Skeletal muscle tissue (tissue), 4 donors: ENCODE data around the gene PPFIA3. TPM values are rescaled to one million over a fixed set of nuclear protein-coding genes. Genes with fewer than 3 reads are reported as not detected.

Experiments
- H3K27ac ChIP-seq: one replicate; pipeline ENCODE4 v1.7.0; 2013; ENCODE audit warnings: mild to moderate bottlenecking, low read depth, low read length, inconsistent platforms
- H3K27me3 ChIP-seq, 3 donors: one replicate each; pipeline ENCODE4 v1.7.0; 2013; ENCODE audit warnings: low read length in 3 of 3; ENCODE audit not compliant: control insufficient read depth in 3 of 3, insufficient read depth in 3 of 3
- H3K36me3 ChIP-seq, 3 donors: one replicate each; pipeline ENCODE4 v1.7.0; 2013; ENCODE audit warnings: low read length in 3 of 3; ENCODE audit not compliant: control insufficient read depth in 3 of 3, insufficient read depth in 3 of 3
- H3K4me1 ChIP-seq, 3 donors: one replicate each; pipeline ENCODE4 v1.7.0; 2013; ENCODE audit warnings: low read length in 3 of 3, mild to moderate bottlenecking in 3 of 3; ENCODE audit not compliant: control insufficient read depth in 3 of 3, insufficient read depth in 3 of 3
- H3K4me3 ChIP-seq, 3 donors: one replicate each; pipeline ENCODE4 v1.7.0; 2013; ENCODE audit warnings: low read length in 3 of 3
- H3K9ac ChIP-seq, 3 donors: one replicate each; pipeline ENCODE4 v1.7.0; 2013; ENCODE audit warnings: low read length in 3 of 3, mild to moderate bottlenecking in 3 of 3, moderate library complexity in 2 of 3, low read depth in 1 of 3
- H3K9me3 ChIP-seq, 3 donors: one replicate each; pipeline ENCODE4 v1.7.0; 2013; ENCODE audit warnings: low read length in 3 of 3; ENCODE audit not compliant: control insufficient read depth in 3 of 3
- total RNA-seq: library from RNA; depleted of rRNA; stranded (reverse); fragments of >200 nt; gene quantifications from one replicate; pipeline ENCODE4 v1.2.3, GENCODE V29; 2014
- donor health status: Osteomylitis.

PPFIA3 gene
- total RNA-seq, 1 donor from 2014 or later = 3.1 TPM

DNA sequence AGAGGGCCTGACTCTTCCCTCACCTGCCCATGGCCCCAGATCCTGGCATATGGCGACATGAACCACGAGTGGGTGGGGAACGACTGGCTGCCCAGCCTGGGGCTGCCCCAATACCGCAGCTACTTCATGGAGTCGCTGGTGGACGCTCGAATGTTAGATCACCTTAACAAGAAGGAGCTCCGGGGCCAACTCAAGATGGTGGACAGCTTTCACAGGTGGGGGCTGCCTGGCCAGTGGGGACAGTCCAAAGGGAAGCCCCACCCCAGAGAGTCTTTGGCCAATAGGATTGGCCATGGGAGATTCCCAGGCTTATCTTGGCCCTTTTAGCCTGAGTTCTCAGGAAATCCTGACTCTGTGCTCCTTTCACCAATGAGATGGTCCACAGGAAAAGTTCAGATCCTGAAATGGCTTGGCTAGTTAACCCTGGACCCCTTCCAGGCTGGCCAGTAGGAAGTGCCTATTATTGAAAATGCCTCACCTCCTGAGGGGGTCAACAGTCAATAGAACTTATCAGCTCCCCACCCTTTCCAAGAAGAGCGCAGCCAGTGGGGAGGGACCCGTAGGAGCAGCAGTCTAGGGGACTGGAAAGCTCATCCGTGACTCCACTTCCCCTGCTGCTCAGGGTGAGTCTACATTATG, 28.8 kb downstream of the PPFIA3 start:
- H3K27ac ChIP-seq = peak overlapping the region; percentile 83
- H3K4me3 ChIP-seq = peak overlapping the region; percentile 62 to 94 (median 92)
- H3K4me1 ChIP-seq = peaks cover 26 to 54% (median 40%) of the 10 kb centered on the region in 3 donors
- H3K27me3 ChIP-seq = no peaks in the 10 kb centered on the region
- H3K36me3 ChIP-seq = peaks cover 0 to 8% (median 0%) of the 10 kb centered on the region in 3 donors
- no peaks in the 10 kb centered on the region for H3K9me3 ChIP-seq
- peak overlapping the region in 2 of 3 donors; percentile 50 to 77 for H3K9ac ChIP-seq

DNA sequence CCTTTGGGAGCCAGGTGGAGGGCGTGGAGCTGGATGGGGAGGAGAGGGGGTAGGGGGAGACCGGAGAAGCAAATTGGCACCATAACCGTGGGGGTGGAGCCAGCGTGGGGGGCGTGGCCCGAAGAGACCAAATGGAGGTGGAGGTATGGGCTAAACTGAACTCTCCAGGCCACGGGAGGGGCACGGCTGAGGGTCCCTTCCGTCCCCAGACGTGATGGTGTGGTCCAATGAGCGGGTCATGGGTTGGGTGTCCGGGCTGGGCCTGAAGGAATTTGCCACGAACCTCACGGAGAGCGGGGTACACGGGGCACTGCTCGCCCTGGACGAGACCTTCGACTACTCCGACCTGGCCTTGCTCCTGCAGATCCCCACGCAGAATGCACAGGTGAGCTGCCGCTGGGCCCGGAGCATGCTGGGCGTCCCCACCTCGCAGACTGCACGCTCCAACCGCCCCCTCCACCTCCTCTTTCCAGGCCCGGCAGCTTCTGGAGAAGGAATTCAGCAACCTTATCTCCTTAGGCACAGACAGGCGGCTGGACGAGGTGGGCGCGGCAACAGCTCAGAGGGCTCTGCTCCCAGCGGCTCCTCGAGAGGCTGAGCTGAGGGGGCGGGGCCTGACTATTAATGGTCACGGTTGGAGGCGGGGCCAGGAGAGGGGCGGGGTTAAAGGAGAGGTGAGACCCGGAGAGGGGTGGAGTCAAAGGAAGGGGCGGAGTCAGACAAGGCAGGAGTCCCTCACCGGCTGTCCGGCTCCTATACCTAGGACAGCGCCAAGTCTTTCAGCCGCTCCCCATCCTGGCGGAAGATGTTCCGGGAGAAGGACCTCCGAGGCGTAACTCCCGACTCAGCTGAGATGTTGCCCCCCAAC, 29.7 kb downstream of the PPFIA3 start:
- peak overlapping the region; percentile 83 for H3K27ac ChIP-seq
- peaks cover 0 to 9% (median 0%) of the 10 kb centered on the region in 3 donors for H3K36me3 ChIP-seq
- peaks cover 31 to 59% (median 47%) of the 10 kb centered on the region in 3 donors for H3K4me1 ChIP-seq
- H3K9me3 ChIP-seq = no peaks in the 10 kb centered on the region
- H3K4me3 ChIP-seq = peak overlapping the region; percentile 91 to 94 (median 92)
- peak overlapping the region; percentile 83 to 92 (median 90) for H3K9ac ChIP-seq
- no peaks in the 10 kb centered on the region for H3K27me3 ChIP-seq

DNA sequence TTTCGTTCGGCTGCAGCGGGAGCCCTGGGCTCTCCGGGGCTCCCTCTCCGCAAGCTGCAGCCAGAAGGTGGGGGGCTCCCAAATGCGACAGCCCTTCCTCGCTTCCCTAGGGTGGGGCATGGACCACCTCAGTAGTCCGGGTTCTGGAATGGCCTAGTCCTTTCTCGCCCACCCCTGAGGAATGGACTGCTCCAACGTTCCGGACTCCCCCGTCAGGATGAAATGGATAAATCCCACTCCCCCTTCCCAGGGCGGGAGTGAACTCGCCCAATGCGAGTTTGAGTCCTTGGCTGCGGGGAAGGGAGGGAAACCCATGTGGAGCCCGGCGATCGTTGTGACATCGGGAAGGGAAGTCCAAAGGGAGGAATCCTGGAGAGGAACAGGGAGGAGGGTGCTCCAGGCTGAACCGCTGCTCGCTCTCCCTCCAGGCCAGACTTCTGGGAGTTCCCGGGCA, 30.3 kb downstream of the PPFIA3 start:
- Histone ChIP-seq H3K4me3 (peak overlapping the region; percentile 91 to 94 (median 92)), H3K4me1 (peaks cover 34 to 65% (median 52%) of the 10 kb centered on the region in 3 donors), H3K9ac (peak overlapping the region; percentile 83 to 92 (median 90))

DNA sequence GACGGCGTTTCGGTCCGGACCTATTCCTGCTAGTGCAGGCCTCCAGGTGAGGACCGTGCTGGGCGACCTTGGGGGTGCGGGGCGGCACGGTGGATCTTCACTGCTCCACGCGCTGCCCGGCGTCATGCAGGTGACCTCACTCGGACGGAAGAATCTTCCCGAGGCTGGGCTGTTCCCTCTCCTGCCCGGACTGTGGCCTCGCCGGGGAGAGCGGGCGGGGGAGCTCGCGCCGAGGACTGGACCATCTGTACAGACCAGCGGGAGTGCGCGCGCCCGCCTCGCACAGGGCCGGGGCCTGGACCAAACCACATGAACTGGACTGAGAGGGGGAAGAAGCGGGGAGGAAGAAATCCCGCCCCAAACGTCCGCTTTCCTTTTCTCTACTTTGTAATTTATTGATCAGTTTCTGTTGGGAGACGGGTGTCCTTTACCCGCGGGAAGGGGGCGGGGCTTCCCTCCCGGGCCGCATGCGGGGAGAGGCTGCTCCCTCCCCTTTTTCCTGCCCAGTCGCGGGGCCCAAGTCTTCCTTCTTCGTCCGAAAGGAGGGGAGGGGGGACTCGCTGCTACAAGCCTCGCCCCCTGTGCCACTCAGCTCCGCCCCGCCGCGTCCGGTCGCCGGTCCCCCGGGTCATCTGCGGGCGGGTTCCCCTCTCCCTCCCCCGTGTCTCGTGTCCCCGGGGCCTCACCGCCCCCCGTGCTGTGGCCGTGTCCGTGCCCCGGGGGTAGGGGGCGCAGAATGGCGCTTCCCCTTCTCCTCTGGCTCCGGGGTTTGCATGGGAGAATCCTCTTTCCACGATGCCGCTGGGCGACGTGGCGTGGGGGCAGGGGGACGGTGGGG, 31.0 kb downstream of the PPFIA3 start:
- Histone ChIP-seq H3K27me3 (no peaks in the 10 kb centered on the region), H3K9ac (peak overlapping the region; percentile 83 to 92 (median 90)), H3K4me1 (peaks cover 34 to 66% (median 52%) of the 10 kb centered on the region in 3 donors), H3K27ac (peak overlapping the region; percentile 83), H3K4me3 (peak overlapping the region; percentile 91 to 94 (median 92)), H3K9me3 (no peaks in the 10 kb centered on the region), H3K36me3 (peaks cover 0 to 9% (median 0%) of the 10 kb centered on the region in 3 donors)

More for the DNA sequence above, 30.3 kb downstream of the PPFIA3 start:
- no peaks in the 10 kb centered on the region for H3K9me3 ChIP-seq
- H3K27me3 ChIP-seq = no peaks in the 10 kb centered on the region
- H3K27ac ChIP-seq = peak overlapping the region; percentile 83
- peaks cover 0 to 9% (median 0%) of the 10 kb centered on the region in 3 donors for H3K36me3 ChIP-seq

DNA sequence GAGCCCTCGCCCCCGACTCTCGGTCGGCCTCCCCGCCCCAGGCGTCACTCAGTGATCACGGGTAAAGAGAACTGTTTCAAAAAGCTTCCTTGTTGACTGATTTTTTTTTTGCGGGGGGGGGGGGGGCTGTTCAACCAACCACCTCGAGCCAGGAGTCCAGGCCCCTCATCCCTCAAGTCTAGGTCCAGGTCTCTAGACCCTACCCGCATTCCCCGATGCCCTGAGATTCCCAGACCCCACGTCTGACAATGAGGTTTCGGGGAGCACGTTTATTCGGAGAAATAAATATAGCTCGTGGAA, 31.6 kb downstream of the PPFIA3 start:
- H3K27me3 ChIP-seq = no peaks in the 10 kb centered on the region
- no peaks in the 10 kb centered on the region for H3K9me3 ChIP-seq
- H3K27ac ChIP-seq = peak overlapping the region; percentile 83
- peaks cover 0 to 9% (median 0%) of the 10 kb centered on the region in 3 donors for H3K36me3 ChIP-seq
- peaks cover 32 to 61% (median 50%) of the 10 kb centered on the region in 3 donors for H3K4me1 ChIP-seq
- peak overlapping the region; percentile 91 to 94 (median 92) for H3K4me3 ChIP-seq
- H3K9ac ChIP-seq = peak overlapping the region; percentile 83 to 92 (median 90)

DNA sequence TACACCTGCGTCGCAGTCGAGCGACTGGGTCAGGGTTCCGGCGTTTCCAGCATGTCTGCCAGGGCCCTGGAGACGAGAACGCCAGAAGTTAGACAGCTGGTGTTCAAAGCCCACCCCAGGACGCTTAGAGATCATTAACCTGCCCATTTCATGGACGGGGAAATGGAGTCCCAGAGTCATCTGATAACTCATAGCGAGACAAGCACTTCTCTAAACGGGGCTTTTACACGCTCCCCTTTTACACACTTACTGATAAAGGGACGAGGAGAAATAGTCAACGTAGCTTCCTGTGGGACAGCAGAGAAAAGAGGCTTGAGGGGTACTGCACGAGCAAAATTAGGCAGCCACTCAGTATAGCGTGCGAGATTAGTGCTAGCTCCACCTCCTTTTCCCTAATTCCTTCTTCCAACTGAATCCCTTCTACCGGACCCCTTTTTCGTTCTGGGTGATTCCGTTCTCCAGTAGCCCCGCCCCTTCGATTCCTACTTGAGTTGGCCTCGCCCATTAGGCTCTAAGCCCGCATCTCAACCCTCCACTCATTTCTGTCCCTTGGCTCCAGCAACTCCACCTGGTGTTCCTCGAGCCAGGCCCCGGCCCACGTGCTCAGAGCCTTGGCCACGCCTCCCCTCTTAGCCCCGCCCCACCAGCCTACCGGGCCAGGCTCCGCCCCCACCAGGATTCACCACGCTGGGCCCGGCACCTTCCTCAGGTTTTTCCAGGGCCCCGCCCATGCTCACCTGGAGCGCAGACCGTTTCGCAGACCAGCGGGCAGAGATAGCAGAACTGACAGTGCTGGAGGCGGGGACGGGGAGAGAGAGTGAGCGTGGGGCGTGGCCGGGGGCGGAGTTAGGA, 32.1 kb downstream of the PPFIA3 start:
- Histone ChIP-seq H3K9ac (peak overlapping the region; percentile 51 to 92 (median 90)), H3K4me3 (peak overlapping the region; percentile 91 to 94 (median 92)), H3K9me3 (no peaks in the 10 kb centered on the region), H3K27me3 (no peaks in the 10 kb centered on the region), H3K27ac (peak overlapping the region; percentile 83), H3K4me1 (peaks cover 27 to 61% (median 49%) of the 10 kb centered on the region in 3 donors), H3K36me3 (peaks cover 0 to 9% (median 0%) of the 10 kb centered on the region in 3 donors)

DNA sequence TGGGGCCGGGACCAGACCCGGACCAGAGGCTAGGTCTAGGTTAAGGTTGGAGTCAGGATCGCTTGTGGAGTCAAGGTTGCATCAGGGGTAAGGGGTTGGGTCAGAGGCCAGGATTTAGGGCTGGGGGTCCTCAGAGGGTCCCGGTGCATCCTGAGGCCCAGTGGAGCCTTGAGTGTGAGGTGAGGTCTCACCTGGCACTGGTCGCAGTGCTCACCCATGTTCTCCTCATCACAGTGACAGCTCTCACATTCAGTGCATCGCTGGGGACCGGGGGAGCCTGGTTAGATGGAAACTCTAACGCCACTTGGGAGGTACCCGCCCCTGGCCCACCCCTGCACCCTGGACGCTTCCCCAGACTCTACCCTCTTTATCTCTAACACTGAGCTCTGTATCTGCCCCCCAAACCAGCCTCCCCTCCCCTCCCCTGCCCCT, 32.8 kb downstream of the PPFIA3 start:
- peak overlapping the region in 2 of 3 donors; percentile 50 to 100 for H3K9ac ChIP-seq
- H3K36me3 ChIP-seq = peaks cover 0 to 9% (median 0%) of the 10 kb centered on the region in 3 donors
- no peaks in the 10 kb centered on the region for H3K27me3 ChIP-seq
- peak overlapping the region; percentile 99 for H3K27ac ChIP-seq
- H3K4me1 ChIP-seq = peaks cover 27 to 61% (median 50%) of the 10 kb centered on the region in 3 donors
- H3K4me3 ChIP-seq = peak overlapping the region; percentile 84 to 94 (median 92)
- H3K9me3 ChIP-seq = no peaks in the 10 kb centered on the region

DNA sequence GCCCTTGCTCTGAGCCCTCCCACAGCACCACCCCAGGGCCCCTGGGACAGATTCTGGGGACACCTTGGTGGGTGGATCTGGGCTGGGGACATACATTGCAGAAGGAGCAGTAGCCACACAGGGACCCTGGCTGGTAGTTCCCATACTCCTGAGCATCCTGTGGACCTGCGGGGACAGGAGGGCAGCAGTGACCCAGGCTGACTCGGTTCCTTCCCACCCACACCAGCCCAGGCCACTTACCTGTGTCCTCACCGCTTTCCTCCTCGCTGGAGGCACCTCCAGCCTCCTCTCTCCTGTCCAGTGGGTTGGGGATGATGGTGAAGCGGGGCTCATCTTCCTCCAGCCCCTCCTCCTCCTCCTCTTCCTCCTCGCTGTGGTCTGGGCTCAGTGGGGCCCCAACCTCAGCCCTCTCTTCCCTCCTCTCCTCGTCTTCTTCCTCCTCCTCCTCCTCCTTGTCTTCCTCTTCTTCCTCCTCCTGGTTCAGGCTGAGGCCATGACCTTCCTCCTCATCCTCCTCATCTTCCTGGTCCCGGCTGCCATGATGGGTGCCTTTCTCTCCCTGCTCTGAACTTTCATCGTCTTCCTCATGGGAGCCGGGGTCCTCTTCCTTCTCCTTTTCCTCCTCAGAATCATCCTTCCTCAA, 33.9 kb downstream of the PPFIA3 start:
- H3K27ac ChIP-seq = peak overlapping the region; percentile 99
- H3K4me3 ChIP-seq = peak overlapping the region; percentile 84 to 97 (median 88)
- peaks cover 31 to 69% (median 55%) of the 10 kb centered on the region in 3 donors for H3K4me1 ChIP-seq
- peak overlapping the region; percentile 95 to 100 (median 98) for H3K9ac ChIP-seq
- peaks cover 0 to 9% (median 0%) of the 10 kb centered on the region in 3 donors for H3K36me3 ChIP-seq
- no peaks in the 10 kb centered on the region for H3K9me3 ChIP-seq
- no peaks in the 10 kb centered on the region for H3K27me3 ChIP-seq
